Nephron (organoid): ENCODE results near the gene TTC33.

Experiments used
- H3K27ac Mint-ChIP-seq, 3 experiments: 2 replicates each; pipeline ENCODE4 v1.8.0; 2020; ENCODE audit warnings: mixed read lengths in 3 of 3, mild to moderate bottlenecking in 2 of 3, moderate library complexity in 1 of 3
- H3K27me3 Mint-ChIP-seq: 2 replicates; pipeline ENCODE4 v1.8.0; 2021; ENCODE audit warnings: low read depth, mild to moderate bottlenecking, moderate library complexity, mixed read lengths
- H3K36me3 Mint-ChIP-seq: 2 replicates; pipeline ENCODE4 v1.8.0; 2020; ENCODE audit warnings: low read depth, mixed read lengths
- H3K4me1 Mint-ChIP-seq: 2 replicates; pipeline ENCODE4 v1.8.0; 2020; ENCODE audit warnings: mixed read lengths
- H3K4me3 Mint-ChIP-seq, 3 experiments: 2 replicates each; pipeline ENCODE4 v1.8.0; 2020; ENCODE audit warnings: mild to moderate bottlenecking in 3 of 3, mixed read lengths in 3 of 3, moderate library complexity in 2 of 3
- H3K9me3 Mint-ChIP-seq: 2 replicates; pipeline ENCODE4 v1.8.0; 2020; ENCODE audit warnings: mixed read lengths
- CTCF ChIP-seq, 3 experiments: fragments of 200-600 bp; sonication (generic); IDR thresholded peaks; one replicate each; pipeline ENCODE4 v1.5.0; 2021; ENCODE audit warnings: antibody characterized with exemption in 3 of 3; ENCODE audit not compliant: unreplicated experiment in 3 of 3

TTC33 gene

GRCh38 chr5:40682154-40683017 lies 73.4 kb downstream of the TTC33 start:
- Mint-ChIP-seq H3K27me3 (peaks cover 48% of the 10 kb centered on the region), H3K4me3 (peak overlapping the region; percentile 92 to 95 (median 93)), H3K36me3 (no peaks in the 10 kb centered on the region), H3K9me3 (no peaks in the 10 kb centered on the region), H3K27ac (peak overlapping the region; percentile 9 to 36 (median 30)), H3K4me1 (peaks cover 53% of the 10 kb centered on the region)
- TF ChIP-seq CTCF (IDR thresholded peaks at IDR 0.05; ENCODE audit: unreplicated experiment in 3 of 3), result no peak

DNA sequence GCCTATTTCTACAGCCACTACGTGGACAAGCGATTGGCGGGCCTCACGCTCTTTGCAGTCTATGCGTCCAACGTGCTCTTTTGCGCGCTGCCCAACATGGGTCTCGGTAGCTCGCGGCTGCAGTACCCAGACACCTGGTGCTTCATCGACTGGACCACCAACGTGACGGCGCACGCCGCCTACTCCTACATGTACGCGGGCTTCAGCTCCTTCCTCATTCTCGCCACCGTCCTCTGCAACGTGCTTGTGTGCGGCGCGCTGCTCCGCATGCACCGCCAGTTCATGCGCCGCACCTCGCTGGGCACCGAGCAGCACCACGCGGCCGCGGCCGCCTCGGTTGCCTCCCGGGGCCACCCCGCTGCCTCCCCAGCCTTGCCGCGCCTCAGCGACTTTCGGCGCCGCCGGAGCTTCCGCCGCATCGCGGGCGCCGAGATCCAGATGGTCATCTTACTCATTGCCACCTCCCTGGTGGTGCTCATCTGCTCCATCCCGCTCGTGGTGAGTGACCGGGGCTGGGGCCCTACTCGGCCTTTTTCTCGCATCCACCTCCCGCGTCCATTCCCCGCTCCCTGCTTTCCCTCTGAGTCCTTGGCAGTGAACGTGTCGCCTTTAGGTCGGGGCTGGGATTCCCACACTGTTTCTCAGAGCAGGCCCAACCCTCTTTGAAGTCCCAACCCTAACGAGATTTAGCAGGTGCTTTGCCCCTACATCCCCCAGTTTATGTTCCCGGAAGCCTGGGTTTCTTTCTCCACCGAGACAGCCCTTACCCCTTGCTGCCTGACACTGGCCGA lies 74.2 kb downstream of the TTC33 start:
- H3K4me1 Mint-ChIP-seq, result peaks cover 59% of the 10 kb centered on the region
- H3K27ac Mint-ChIP-seq, result peak overlapping the region; percentile 26 to 57 (median 36)
- H3K36me3 Mint-ChIP-seq, result no peaks in the 10 kb centered on the region
- H3K27me3 Mint-ChIP-seq, result peaks cover 54% of the 10 kb centered on the region
- TF ChIP-seq CTCF (IDR thresholded peaks at IDR 0.05; ENCODE audit: unreplicated experiment in 3 of 3), result no peak
- peak overlapping the region; percentile 92 to 95 (median 93) for H3K4me3 Mint-ChIP-seq
- H3K9me3 Mint-ChIP-seq, result no peaks in the 10 kb centered on the region

DNA sequence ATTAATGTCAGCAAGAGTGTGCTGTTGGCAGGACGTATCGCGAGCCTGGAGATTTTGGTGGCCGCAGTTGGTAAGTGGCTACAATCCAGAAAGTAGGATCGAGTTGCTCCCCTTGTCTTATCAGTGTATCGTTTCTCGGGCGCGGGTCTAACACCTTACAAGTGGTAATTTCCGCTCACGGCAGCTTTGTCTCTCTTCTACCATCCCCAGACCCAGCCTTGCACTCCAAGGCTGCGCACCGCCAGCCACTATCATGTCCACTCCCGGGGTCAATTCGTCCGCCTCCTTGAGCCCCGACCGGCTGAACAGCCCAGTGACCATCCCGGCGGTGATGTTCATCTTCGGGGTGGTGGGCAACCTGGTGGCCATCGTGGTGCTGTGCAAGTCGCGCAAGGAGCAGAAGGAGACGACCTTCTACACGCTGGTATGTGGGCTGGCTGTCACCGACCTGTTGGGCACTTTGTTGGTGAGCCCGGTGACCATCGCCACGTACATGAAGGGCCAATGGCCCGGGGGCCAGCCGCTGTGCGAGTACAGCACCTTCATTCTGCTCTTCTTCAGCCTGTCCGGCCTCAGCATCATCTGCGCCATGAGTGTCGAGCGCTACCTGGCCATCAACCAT lies 74.9 kb downstream of the TTC33 start:
- Mint-ChIP-seq H3K27ac (peak overlapping the region in 2 of 3 experiments; percentile 45 to 57), H3K27me3 (peaks cover 56% of the 10 kb centered on the region), H3K9me3 (no peaks in the 10 kb centered on the region), H3K4me1 (peaks cover 54% of the 10 kb centered on the region), H3K4me3 (peak overlapping the region; percentile 92 to 95 (median 93)), H3K36me3 (no peaks in the 10 kb centered on the region)
- peak; percentile 8 to 26 (median 14) for TF ChIP-seq CTCF (IDR thresholded peaks at IDR 0.05; ENCODE audit: unreplicated experiment in 3 of 3)

GRCh38 chr5:40679913-40680681 lies 75.7 kb downstream of the TTC33 start, which contains the start of gene PTGER4:
Gene PTGER4, plus strand, starts transcription at chr5:40679915. Its CDS starts 1,079 bp downstream, at chr5:40680994.
- Mint-ChIP-seq H3K9me3 (no peaks in the 10 kb centered on the region), H3K27me3 (peaks cover 56% of the 10 kb centered on the region), H3K4me3 (peak within 1 kb of the TSS; percentile 92 to 95 (median 93)), H3K36me3 (no peaks in the 10 kb centered on the region), H3K27ac (peak within 1 kb of the TSS; percentile 75 to 98 (median 97)), H3K4me1 (peaks cover 47% of the 10 kb centered on the region)
- no peak for TF ChIP-seq CTCF (IDR thresholded peaks at IDR 0.05; ENCODE audit: unreplicated experiment in 3 of 3)

DNA sequence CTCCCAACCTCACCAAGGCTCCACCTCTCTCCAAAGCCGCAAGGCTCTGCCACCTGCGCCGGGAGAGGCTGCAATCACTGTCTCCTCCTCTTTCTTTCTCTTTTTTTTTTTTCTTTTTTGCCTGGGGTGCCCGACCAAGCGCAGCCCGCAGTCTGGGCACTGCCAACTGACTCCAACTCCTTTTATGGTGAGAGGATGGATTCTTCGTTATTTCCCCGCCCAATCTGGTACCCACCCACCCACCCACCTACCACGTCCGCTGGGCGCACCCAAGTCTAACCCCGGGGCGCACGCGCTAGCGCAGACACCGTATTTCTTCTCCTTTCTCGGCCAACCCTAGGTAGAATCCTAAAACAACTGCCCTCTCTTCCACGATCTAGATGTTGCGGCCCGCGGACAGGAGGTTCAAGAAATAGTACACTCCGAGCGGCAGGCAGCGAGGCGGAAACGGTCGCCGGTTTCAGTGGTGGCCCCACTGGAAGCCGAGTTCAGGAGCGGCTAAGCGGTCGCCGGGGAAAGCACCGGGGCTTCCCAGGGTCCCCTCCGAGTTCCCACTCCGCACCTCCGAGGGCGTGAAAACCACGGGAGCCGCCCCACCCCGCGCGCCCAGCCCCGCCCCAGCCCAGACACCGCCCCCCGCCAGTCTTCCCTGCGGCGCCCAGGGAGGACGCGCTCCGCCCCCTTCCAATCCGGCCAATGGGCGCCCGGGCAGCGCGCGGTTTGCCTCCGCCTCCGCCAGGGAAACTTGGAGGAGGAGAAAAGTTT lies 76.4 kb downstream of the TTC33 start:
- H3K4me3 Mint-ChIP-seq, result peak overlapping the region; percentile 92 to 95 (median 93)
- TF ChIP-seq CTCF (IDR thresholded peaks at IDR 0.05; ENCODE audit: unreplicated experiment in 3 of 3), result no peak
- H3K27ac Mint-ChIP-seq, result peak overlapping the region; percentile 75 to 98 (median 97)
- H3K4me1 Mint-ChIP-seq, result peaks cover 47% of the 10 kb centered on the region
- H3K27me3 Mint-ChIP-seq, result peaks cover 56% of the 10 kb centered on the region
- no peaks in the 10 kb centered on the region for H3K36me3 Mint-ChIP-seq
- H3K9me3 Mint-ChIP-seq, result no peaks in the 10 kb centered on the region
